T-helper 1 cell treated with Interleukin-12 subunit alpha and Interleukin-12 subunit beta and Interleukin-4 antibody, amounts not matched to agents 30 μg/mL and 1 μg/mL, for 36 hours (primary cell): ENCODE results near the gene CLIC4.
"Not testable (repeated sequence)": the region's sequence is repeated elsewhere in the genome, so short reads cannot be mapped to it uniquely, and the experiment has no call there.

Experiments
- H3K27ac Mint-ChIP-seq: one replicate; pipeline ENCODE4 v1.8.0; 2021; ENCODE audit warnings: mild to moderate bottlenecking, mixed read lengths
- H3K27me3 Mint-ChIP-seq: one replicate; pipeline ENCODE4 v1.8.0; 2021; ENCODE audit warnings: low read depth, mixed read lengths
- H3K36me3 Mint-ChIP-seq: one replicate; pipeline ENCODE4 v1.8.0; 2021; ENCODE audit warnings: low read depth, mixed read lengths
- H3K4me1 Mint-ChIP-seq: one replicate; pipeline ENCODE4 v1.8.0; 2021; ENCODE audit warnings: low read depth, mixed read lengths
- H3K4me3 Mint-ChIP-seq: one replicate; pipeline ENCODE4 v1.8.0; 2021; ENCODE audit warnings: mild to moderate bottlenecking, moderate library complexity, mixed read lengths
- H3K9me3 Mint-ChIP-seq: one replicate; pipeline ENCODE4 v1.8.0; 2021; ENCODE audit warnings: mixed read lengths

CLIC4 gene

DNA sequence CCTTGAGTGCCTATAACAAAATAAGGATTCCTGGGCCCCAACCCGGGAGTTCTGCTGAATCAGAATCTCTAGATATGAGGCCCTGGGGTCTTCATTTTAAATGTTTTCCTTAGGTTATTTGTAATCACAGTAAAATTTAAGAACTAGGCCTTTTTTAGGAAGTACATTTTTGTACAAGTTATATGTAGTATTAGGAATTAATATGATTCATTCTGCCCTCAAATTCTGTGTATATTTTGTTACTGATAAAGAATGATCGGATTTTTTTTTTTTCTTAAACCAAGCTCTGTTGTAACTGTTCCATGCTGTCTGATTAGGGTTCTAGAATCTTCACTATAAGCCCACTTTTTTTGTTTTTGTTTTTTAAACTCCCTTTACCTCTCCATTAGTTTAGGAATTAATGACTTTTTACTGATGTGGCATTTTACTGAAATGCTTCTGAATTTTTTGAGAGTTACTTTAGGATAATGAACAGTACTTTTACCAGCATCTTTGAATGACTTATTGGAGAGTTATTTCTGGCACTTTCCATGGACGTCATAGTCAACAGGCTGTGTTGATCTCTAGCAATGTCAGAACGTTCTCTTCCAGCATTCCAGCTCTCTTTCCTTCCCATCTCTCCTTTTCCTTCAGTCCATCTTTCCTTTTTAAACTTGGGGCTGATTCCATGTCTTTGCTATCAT, 48.3 kb downstream of the CLIC4 start:
- Mint-ChIP-seq H3K27ac (no peak overlapping the region), H3K4me3 (no peak overlapping the region), H3K9me3 (peaks cover 8% of the 10 kb centered on the region), H3K36me3 (peaks cover 10% of the 10 kb centered on the region), H3K4me1 (peaks cover 3% of the 10 kb centered on the region), H3K27me3 (no peaks in the 10 kb centered on the region)

DNA sequence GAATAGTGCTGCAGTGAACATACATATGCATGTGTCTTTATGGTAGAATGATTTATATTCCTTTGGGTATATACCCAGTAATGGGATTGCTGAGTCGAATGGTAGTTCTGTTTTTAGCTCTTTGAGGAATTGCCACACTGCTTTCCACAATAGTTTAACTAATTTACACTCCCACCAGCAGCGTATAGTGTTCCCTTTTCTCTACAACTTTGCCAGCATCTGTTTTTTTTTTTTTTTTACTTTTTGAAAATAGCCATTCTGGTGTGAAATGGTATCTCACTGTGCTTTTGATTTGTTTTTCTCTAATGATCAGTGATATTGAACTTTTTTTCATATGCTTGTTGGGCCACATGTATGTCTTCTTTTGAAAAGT, 48.9 kb downstream of the CLIC4 start:
- H3K27me3 Mint-ChIP-seq, H3K4me3 Mint-ChIP-seq, H3K9me3 Mint-ChIP-seq, H3K36me3 Mint-ChIP-seq, H3K4me1 Mint-ChIP-seq, H3K27ac Mint-ChIP-seq: not testable (repeated sequence)

DNA sequence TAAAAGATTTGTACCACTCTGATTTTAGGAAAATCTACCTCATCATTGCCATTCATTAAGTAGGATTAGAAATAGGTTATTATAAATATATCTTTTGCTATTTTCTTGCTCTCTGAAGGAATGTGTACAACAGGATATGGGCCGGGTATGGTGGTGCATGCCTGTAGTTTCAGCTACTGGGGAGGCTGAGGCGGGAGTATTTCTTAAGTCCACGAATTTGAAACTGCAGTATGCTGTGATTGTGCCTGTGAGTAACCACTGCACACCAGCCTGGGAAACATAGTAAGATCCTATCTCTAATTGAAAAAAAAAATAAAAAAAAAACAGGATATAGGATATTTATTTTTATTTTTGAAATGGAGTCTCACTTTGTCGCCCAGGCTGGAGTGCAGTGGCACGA, 50.0 kb downstream of the CLIC4 start:
- Mint-ChIP-seq H3K27ac (no peak overlapping the region), H3K36me3 (peaks cover 10% of the 10 kb centered on the region), H3K9me3 (peaks cover 9% of the 10 kb centered on the region), H3K4me1 (peaks cover 3% of the 10 kb centered on the region), H3K4me3 (no peak overlapping the region), H3K27me3 (no peaks in the 10 kb centered on the region)

DNA sequence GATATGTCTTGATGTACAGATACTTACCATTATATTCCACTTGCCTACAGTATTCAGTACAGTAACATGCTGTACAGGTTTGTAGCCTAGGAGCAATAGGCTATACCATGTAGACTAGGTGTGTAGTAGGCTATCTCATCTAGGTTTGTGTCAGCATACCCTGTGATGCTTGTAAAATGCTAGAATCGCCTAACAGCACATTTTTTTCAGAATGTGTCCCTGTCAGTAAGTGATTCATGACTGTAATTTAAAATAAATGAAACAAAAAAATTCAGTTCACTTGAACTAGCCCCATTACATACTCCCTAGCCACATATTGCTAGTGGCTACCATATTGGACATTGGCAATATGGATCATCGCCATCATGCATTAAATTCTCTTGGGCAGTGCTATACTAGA, 51.3 kb downstream of the CLIC4 start:
- H3K36me3 Mint-ChIP-seq, result peaks cover 10% of the 10 kb centered on the region
- H3K4me3 Mint-ChIP-seq, result no peak overlapping the region
- H3K27me3 Mint-ChIP-seq, result no peaks in the 10 kb centered on the region
- no peak overlapping the region for H3K27ac Mint-ChIP-seq
- H3K4me1 Mint-ChIP-seq, result peaks cover 5% of the 10 kb centered on the region
- peaks cover 9% of the 10 kb centered on the region for H3K9me3 Mint-ChIP-seq

DNA sequence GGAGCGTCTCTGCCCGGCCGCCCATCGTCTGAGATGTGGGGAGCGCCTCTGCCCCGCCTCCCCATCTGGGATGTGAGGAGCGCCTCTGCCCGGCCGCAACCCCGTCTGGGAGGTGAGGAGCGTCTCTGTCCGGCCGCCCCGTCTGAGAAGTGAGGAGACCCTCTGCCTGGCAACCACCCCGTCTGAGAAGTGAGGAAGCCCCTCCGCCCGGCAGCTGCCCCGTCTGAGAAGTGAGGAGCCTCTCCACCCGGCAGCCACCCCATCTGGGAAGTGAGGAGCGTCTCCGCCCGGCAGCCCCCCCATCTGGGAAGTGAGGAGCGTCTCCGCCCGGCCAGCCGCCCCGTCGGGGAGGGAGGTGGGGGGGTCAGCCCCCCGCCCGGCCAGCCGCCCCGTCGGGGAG, 54.0 kb downstream of the CLIC4 start:
- not testable (repeated sequence) for H3K27ac Mint-ChIP-seq, H3K9me3 Mint-ChIP-seq, H3K4me1 Mint-ChIP-seq, H3K4me3 Mint-ChIP-seq, H3K27me3 Mint-ChIP-seq, H3K36me3 Mint-ChIP-seq

DNA sequence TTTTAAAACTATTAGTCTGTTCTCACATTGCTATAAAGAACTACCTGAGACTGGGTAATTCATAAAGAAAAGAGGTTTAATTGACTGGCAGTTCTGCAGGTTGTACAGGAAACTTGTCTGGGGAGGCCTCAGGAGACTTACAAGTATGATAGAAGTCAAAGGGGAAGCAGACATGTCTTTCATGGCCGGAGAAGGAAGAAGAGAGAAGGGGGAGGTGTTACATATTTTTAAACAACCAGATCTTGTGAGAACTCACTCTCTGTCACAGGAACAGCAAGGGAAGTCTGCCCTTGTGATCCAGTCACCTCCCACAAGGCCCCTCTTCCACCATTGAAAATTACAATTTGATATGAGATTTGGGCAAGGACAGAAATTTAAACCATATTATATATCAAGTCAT, 55.9 kb downstream of the CLIC4 start:
- Mint-ChIP-seq H3K27ac (no peak overlapping the region), H3K4me3 (no peak overlapping the region), H3K27me3 (no peaks in the 10 kb centered on the region), H3K36me3 (peaks cover 10% of the 10 kb centered on the region), H3K4me1 (peaks cover 4% of the 10 kb centered on the region), H3K9me3 (peaks cover 9% of the 10 kb centered on the region)

DNA sequence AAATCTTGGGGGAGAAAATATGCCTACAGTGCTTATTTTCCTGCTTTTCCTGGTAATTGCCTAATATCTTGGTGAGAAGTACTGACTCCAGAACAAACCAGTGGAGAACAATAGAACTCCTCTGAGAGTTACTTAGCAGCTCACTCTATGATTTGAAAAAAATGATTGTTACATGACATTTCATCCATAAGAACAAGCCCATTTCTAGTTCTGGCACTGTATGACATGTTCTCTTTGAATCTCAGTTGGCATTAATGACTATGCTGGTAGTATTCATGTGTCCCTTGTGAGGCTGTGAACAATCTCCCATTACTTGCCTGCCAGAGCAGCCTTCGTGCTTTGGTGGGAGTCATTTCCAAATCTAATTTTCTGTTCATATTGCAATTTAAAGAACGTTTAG, 58.0 kb downstream of the CLIC4 start:
- peaks cover 5% of the 10 kb centered on the region for H3K9me3 Mint-ChIP-seq
- H3K27me3 Mint-ChIP-seq, result no peaks in the 10 kb centered on the region
- no peak overlapping the region for H3K27ac Mint-ChIP-seq

DNA sequence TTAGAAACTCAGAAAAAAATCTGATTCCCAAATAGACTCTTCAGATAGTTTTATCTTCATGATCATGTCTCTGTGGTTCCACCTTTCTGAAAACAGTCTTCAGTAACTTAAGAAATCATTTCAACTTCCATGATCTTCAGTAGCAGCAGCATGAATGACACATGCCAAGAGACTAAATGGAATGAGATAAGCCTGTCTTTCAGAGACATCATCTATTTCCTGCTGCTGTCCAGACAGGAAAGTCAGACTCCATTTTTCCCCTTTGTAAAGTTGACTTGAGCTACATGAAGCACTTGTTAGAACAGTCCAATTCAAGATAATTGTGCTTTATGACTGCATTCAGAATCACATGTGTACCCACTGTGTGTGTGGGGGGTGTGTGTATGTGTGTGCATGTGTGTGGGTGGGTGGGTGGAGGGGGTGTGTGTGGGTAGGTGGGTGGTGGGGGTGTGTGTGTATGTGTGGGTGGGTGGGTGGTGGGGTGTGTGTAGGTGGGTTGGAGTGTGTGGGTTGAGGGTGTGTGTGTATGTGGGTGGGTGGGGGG, 58.8 kb downstream of the CLIC4 start:
- H3K36me3 Mint-ChIP-seq, result no peaks in the 10 kb centered on the region
- no peaks in the 10 kb centered on the region for H3K9me3 Mint-ChIP-seq

More for the DNA sequence above, 58.0 kb downstream of the CLIC4 start:
- Mint-ChIP-seq H3K4me1 (peaks cover 4% of the 10 kb centered on the region), H3K4me3 (no peak overlapping the region), H3K36me3 (peaks cover 4% of the 10 kb centered on the region)

DNA sequence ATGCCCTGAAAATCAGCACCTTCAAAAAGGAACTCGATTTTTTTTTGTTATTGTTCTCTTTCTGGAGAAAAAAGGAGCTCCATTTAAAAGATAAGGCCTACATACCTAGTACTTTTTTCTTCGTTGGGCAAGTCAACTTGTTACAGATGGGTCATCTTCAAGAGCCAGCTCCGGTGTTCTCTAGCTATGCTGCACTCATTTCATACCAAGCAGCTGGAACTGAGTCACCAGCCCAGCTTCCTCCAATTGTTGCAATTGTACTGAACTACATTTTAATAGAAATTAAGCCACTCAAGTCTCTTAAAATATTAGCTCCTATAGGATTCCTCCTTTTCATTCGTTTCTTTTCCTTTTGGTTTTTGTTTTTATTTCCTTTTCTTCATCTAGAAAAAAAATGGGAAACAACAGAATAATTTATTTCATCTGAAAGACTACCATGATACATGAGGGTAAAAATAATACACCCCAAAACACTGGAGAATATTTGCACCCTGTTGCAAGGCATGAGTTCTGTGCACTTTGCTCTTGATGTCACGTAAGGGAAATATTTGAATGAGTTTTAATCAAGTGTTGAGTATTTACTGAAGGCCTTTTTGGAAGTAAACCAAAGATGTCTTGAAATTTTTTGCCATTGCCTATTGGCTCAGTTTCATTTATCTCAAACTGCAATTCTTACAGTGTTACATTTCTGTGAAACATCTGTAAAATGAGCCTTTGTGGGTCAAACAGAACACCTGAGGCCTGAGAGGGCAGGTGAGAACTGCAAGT, 60.5 kb downstream of the CLIC4 start:
- H3K9me3 Mint-ChIP-seq, result no peaks in the 10 kb centered on the region
- H3K36me3 Mint-ChIP-seq, result no peaks in the 10 kb centered on the region
- H3K4me1 Mint-ChIP-seq, result peaks cover 4% of the 10 kb centered on the region
- H3K27me3 Mint-ChIP-seq, result no peaks in the 10 kb centered on the region
- H3K27ac Mint-ChIP-seq, result no peak overlapping the region
- H3K4me3 Mint-ChIP-seq, result no peak overlapping the region

More for the DNA sequence above, 58.8 kb downstream of the CLIC4 start:
- Mint-ChIP-seq H3K4me3 (no peak overlapping the region), H3K27me3 (no peaks in the 10 kb centered on the region), H3K4me1 (peaks cover 4% of the 10 kb centered on the region), H3K27ac (no peak overlapping the region)

DNA sequence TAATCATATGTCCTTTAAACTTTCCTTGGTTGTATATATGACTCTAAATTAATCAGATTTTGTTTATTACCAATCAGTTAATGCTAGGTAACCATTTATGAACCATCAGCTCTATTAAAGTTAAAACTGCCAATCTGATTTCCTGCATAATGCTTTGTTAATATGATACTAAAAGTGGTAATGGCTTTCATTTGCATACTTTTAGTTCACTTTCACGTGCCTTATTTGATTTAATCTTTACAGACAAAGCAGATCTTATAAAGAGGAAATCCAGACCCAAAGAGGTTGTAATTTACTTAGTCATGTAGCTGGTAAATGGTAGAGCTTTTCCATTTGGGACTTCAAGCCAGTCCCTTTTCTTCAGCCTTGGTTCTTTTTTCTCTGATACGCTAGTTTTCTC, 61.3 kb downstream of the CLIC4 start:
- Mint-ChIP-seq H3K4me1 (peaks cover 2% of the 10 kb centered on the region), H3K27ac (no peak overlapping the region), H3K9me3 (no peaks in the 10 kb centered on the region), H3K27me3 (no peaks in the 10 kb centered on the region), H3K4me3 (no peak overlapping the region), H3K36me3 (no peaks in the 10 kb centered on the region)

DNA sequence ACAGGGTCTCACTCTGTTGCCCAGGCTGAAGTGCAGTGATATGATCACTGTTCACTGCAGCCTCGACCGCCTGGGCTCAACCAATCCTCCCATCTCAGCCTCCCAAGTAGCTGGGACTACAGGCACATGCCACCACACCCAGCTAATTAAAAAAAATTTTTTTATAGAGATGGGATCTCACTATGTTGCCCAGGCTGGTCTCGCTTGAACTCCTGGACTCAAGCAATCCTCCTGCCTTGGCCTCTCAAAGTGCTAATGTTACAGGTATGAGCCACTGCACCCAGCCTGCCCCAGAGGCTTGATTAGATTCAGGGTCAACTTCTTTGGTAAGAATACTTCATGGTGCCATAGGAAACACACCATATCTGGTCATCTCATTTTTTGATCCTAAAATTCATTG, 66.2 kb downstream of the CLIC4 start:
- H3K4me1 Mint-ChIP-seq, H3K27me3 Mint-ChIP-seq, H3K4me3 Mint-ChIP-seq, H3K9me3 Mint-ChIP-seq, H3K36me3 Mint-ChIP-seq, H3K27ac Mint-ChIP-seq: not testable (repeated sequence)

DNA sequence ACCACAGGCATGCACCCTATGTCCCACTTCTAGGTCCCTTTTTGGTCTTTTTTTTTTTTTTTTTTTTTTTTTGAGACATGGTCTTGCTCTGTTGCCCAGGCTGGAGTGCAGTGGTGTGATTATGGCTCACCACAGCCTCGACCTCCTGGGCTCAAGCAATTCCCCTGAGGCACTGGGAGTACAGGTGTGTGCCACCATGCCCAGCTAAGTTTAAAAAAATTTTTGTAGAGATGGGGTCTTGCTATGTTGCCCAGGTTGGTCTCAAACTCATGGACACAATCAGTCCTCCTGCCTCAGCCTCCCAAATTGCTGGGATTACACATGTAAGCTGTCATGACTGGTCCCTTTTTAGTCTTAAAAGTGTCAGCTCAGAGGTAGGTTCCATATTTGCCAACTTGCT, 75.0 kb downstream of the CLIC4 start:
- not testable (repeated sequence) for H3K9me3 Mint-ChIP-seq, H3K27ac Mint-ChIP-seq, H3K36me3 Mint-ChIP-seq, H3K27me3 Mint-ChIP-seq, H3K4me1 Mint-ChIP-seq, H3K4me3 Mint-ChIP-seq

DNA sequence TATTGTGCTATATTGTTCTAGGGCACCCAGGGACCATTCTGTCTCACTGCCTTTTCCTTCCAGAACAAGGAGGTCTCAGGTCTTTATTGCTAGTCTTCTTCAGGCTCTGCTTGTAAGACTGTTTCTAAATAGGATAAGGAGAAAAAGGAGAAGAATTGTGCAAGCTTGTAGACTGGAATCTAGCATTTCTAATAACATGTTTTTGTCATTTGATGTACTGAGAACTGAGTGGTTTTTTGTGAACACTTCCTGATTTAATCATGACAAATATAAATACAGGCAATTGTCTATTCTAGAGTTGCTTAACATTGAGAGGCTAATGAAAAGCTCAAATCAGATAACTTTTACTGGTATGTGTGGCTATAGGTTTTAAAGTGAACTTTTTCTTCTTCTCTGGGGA, 77.6 kb downstream of the CLIC4 start:
- peaks cover 7% of the 10 kb centered on the region for H3K4me1 Mint-ChIP-seq
- no peaks in the 10 kb centered on the region for H3K27me3 Mint-ChIP-seq
- H3K27ac Mint-ChIP-seq, result no peak overlapping the region
- H3K9me3 Mint-ChIP-seq, result no peaks in the 10 kb centered on the region
- no peak overlapping the region for H3K4me3 Mint-ChIP-seq
- no peaks in the 10 kb centered on the region for H3K36me3 Mint-ChIP-seq

DNA sequence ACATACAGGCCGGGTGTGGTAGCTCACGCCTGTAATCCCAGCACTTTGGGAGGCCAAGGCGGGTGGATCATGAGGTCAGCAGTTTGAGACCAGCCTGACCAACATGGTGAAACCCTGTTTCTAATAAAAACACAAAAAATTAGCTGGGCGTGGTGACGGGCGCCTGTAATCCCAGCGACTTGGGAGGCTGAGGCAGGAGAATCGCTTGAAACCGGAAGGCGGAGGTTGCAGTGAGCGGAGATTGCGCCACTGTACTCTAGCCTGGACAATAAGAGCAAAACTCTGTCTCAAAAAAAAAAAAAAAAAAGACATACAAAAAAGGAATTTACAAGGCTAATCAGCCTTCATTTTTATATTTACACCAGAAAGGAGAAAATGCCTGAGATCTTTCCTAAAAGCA, 78.2 kb downstream of the CLIC4 start:
- not testable (repeated sequence) for H3K27ac Mint-ChIP-seq, H3K27me3 Mint-ChIP-seq, H3K4me3 Mint-ChIP-seq, H3K36me3 Mint-ChIP-seq, H3K9me3 Mint-ChIP-seq, H3K4me1 Mint-ChIP-seq

DNA sequence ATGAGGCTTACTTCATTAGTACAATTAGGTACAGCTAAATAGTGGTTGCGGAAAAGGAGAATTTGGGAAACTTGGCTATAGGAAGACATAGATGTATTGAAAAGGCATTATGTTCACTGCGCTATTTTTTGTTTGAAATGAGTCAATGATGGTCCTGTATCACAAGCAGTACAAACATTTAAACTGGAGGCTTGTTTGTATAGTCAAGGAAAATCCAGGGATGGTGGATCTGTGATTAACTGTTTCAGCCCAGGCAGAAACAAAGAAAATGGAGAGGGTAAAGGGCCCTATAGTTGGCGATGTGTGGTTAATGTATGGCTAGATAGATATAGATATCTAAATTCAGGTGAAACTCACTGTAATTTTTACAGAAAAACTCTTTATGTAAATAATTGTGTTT, 79.9 kb downstream of the CLIC4 start:
- Mint-ChIP-seq H3K9me3 (no peaks in the 10 kb centered on the region), H3K27me3 (peaks cover 4% of the 10 kb centered on the region), H3K4me1 (peaks cover 7% of the 10 kb centered on the region), H3K27ac (no peak overlapping the region), H3K4me3 (no peak overlapping the region), H3K36me3 (no peaks in the 10 kb centered on the region)
